Fibroblast of pulmonary artery (primary cell): ENCODE measurements around the gene CCDC178.

Source experiments
- DNase-seq: peaks from one replicate; pipeline ENCODE4 v3.0.0-alpha.2; 2010; ENCODE audit warnings: low read depth
- H3K4me3 ChIP-seq: replicated peaks from 2 replicates; pipeline ENCODE4 v1.5.1; 2011; ENCODE audit warnings: low read depth, mild to moderate bottlenecking, control low read depth, low read length, moderate library complexity
- TF ChIP-seq, protein P1 (sequence below): IDR thresholded peaks from 2 replicates; pipeline ENCODE4 v1.5.1; 2011; ENCODE audit warnings: mild to moderate bottlenecking, control low read depth, low read length, inconsistent platforms; ENCODE audit errors: missing control alignments

CCDC178 gene

DNA sequence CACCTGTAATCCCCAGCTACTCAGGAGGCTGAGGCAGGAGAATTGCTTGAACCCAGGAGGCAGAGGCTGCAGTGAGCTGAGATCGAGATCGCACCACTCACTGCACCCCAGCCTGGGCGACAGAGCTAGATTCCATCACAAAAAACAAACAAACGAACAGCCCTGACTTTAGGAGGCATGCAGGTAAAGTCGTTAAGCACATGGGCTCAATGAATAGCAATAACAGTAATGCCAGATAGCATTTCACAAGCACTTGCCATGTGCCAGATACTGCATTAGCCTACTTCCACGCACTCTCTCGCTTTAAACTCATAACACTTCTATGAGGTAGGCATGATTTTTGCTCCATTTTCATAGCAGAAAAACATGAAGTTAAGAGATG lies 532.1 kb downstream of the CCDC178 start:
- DNase-seq: no peak
- TF ChIP-seq, protein P1, sequence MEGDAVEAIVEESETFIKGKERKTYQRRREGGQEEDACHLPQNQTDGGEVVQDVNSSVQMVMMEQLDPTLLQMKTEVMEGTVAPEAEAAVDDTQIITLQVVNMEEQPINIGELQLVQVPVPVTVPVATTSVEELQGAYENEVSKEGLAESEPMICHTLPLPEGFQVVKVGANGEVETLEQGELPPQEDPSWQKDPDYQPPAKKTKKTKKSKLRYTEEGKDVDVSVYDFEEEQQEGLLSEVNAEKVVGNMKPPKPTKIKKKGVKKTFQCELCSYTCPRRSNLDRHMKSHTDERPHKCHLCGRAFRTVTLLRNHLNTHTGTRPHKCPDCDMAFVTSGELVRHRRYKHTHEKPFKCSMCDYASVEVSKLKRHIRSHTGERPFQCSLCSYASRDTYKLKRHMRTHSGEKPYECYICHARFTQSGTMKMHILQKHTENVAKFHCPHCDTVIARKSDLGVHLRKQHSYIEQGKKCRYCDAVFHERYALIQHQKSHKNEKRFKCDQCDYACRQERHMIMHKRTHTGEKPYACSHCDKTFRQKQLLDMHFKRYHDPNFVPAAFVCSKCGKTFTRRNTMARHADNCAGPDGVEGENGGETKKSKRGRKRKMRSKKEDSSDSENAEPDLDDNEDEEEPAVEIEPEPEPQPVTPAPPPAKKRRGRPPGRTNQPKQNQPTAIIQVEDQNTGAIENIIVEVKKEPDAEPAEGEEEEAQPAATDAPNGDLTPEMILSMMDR: no peak
- no peak overlapping the region for H3K4me3 ChIP-seq

DNA sequence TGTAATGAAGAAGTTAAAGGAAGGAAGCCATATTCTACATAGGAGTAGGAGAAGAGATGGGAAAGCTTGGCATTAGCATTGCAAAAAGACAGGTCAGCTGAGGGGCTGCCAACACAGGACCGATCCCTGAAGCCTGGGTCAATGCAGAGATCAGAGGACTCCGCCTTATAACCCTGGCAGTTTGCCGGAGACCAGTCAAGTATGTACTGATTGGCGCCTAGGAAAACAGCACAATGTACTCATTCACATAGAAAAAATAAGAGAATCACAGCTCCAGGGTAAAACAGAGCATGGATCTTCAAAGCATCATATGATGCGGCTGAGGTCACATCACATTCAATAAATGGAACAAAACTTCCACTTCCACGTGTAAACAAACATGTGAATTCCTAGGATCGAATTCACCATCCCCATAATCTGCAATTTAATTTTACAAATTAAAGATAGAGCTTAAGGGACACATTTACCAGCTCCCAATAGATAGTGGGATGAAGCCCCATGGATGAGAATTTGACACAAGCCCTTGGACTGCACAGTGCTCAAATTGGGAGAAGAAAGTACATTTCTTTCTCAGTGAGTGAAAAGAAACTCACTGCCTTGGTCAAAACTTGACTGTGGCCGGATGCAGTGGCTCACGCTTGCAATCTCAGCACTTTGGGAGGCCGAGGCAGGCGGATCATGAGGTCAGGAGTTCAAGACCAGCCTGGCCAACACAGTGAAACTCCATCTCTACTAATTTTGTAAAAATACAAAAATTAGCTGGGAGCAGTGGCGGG lies 532.7 kb downstream of the CCDC178 start:
- no peak for DNase-seq
- no peak overlapping the region for H3K4me3 ChIP-seq
- TF ChIP-seq, protein P1: no peak

DNA sequence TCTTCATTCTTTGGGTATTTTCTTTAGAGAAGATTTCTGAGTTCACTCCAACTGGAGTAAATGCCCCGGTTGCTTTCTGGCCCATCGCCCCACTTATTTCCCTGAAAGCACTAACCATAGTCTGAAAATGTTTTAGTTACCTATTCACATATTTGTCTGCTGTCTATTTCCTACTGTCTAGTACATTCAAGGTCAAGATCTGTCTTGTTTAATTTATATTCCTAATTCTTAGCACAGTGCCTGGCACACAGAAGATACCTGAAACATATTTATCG lies 533.3 kb downstream of the CCDC178 start:
- DNase-seq: no peak
- TF ChIP-seq, protein P1: no peak
- H3K4me3 ChIP-seq: no peak overlapping the region

DNA sequence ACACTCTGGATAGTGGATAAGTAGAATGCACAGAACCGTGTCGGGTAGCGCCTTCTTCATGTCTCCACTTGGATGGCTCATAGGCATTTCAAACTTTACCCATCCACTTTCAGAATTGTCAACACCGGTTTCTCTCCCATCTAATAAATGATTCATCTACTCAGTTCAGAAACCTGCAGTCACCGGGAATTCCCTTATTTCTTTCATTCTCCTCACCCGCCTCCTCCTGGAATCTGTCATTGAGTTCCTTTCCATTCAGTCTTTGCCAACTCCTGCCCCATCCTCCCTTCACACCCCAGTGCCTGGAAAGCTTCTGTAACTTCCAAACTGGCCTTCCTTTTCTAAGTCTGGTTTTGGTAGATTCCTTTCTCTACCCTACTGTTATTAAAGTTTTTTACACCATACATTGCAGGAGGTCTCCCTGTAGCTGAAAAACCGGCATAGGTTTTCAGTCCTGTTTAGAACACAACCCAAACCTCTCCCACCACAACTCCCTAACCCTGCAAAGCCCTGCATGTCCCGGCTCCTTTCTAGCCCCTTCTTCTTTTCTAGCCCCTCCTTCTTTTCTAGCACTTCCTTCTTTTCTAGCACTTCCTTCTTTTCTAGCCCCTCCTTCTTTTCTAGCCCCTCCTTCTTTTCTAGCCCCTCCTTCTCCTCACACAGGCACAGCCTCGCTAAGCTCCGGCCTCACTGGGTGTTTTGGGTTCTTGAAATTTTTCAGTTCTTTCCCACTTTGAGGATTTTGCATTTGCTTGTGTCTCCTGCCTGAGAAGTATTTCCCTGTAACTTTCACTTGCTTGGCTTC lies 533.8 kb downstream of the CCDC178 start:
- TF ChIP-seq, protein P1: no peak
- no peak overlapping the region for H3K4me3 ChIP-seq
- DNase-seq: no peak

DNA sequence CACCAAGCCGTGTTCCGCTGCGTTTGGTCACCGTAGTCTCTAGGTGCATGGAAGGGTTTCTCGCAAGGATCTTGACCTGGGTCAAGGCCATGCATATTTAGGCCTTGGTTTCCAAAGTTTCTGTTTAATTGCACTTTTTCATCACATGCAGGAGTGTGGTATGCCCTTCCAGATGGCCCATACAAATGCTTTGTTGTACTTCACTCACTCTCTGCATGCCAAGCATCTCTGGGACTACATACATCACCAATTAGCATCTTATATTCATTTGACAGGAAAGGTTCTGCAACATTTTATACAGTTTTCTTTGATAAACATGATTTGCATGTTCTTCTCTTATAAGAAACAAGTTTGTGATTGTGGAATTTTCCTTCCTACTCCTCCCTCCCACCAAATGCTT lies 534.9 kb downstream of the CCDC178 start:
- H3K4me3 ChIP-seq: no peak overlapping the region
- TF ChIP-seq, protein P1: no peak
- DNase-seq: no peak

DNA sequence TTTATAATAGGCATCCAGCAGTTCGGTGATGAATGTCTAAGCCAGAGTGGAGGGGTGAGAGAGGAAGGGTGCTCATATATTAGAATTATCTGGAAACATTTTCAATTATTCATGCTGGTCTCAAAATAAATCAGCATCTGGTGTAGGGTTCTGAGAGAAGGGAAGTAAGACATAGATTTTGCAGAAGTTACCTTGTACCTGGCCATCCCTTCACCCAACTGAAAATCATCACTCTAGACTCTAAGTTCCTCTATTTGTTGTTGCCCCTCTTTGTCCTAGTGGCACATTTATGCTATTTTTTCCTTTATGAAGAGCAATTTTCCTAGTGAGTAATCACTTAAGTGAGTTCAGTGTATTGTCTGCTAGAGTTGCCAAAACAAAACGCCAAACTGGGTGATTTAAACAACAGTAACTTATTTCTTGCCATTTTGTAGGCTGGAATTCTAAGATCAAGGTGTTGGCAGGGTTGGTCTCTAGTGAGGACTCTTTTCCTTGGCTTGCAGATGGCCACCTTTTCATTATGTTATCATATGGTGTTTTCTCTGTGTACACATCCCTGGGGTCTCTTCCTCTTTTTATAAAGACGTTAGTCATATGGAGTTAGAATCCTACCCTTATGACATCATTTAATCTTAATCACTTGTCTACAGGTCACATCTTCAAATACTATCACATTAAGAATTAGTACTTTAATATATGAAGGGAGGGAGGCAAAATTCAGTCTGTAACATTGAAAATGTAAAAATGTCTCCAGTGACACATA lies 537.8 kb downstream of the CCDC178 start:
- no peak overlapping the region for H3K4me3 ChIP-seq
- DNase-seq: no peak
- TF ChIP-seq, protein P1: no peak
